Fibroblast of lung (primary cell): Measurements from ENCODE around the gene CCDC69.

Source experiments
- EZH2 ChIP-seq: IDR thresholded peaks from 2 replicates; pipeline ENCODE4 v1.5.1; 2012; ENCODE audit warnings: low read length, control low read depth, mild to moderate bottlenecking; ENCODE audit errors: missing control alignments
- TF ChIP-seq, protein P1 (sequence below), 2 donors: IDR thresholded peaks in 1 of 2; conservative IDR thresholded peaks in 1 of 2; 1 replicate in 1 of 2; 2 replicates in 1 of 2; pipeline ENCODE4 v1.5.1; 2011 to 2012; ENCODE audit warnings: low read length in 2 of 2, control low read depth in 1 of 2, inconsistent platforms in 1 of 2, low read depth in 1 of 2, mild to moderate bottlenecking in 1 of 2

GRCh38 chr5:151182976-151183375, 40.9 kb downstream of the CCDC69 start:
- TF ChIP-seq, protein P1, sequence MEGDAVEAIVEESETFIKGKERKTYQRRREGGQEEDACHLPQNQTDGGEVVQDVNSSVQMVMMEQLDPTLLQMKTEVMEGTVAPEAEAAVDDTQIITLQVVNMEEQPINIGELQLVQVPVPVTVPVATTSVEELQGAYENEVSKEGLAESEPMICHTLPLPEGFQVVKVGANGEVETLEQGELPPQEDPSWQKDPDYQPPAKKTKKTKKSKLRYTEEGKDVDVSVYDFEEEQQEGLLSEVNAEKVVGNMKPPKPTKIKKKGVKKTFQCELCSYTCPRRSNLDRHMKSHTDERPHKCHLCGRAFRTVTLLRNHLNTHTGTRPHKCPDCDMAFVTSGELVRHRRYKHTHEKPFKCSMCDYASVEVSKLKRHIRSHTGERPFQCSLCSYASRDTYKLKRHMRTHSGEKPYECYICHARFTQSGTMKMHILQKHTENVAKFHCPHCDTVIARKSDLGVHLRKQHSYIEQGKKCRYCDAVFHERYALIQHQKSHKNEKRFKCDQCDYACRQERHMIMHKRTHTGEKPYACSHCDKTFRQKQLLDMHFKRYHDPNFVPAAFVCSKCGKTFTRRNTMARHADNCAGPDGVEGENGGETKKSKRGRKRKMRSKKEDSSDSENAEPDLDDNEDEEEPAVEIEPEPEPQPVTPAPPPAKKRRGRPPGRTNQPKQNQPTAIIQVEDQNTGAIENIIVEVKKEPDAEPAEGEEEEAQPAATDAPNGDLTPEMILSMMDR (conservative IDR thresholded peaks at IDR 0.05 in 1 of 2, IDR thresholded peaks at IDR 0.05 in 1 of 2; ENCODE audit: low read depth in 1 of 2, low read length in 2 of 2) = no peak
- TF ChIP-seq EZH2 = no peak
